K562 (cell line): ENCODE data around the gene POT1. TPM values are rescaled to one million over a fixed set of nuclear protein-coding genes. Genes with fewer than 3 reads are reported as not detected.

ENCODE experiments used
- E4F1 ChIP-seq: fragments of 250-450 bp; sonication (Bioruptor Pico); IDR thresholded peaks from 2 replicates; pipeline ENCODE4 v1.5.0; 2021; ENCODE audit warnings: mild to moderate bottlenecking, borderline replicate concordance
- EWSR1 ChIP-seq: fragments of 450-650 bp; IDR thresholded peaks from 2 replicates; pipeline ENCODE4 v1.6.1; 2018; ENCODE audit warnings: borderline replicate concordance, mild to moderate bottlenecking, low read depth, moderate library complexity; ENCODE audit not compliant: partially characterized antibody
- LCOR ChIP-seq: sonication (generic); formaldehyde crosslinking; IDR thresholded peaks from 2 replicates; pipeline ENCODE4 v1.8.0; 2022; ENCODE audit warnings: mild to moderate bottlenecking, missing genetic modification reagents
- NBN ChIP-seq: fragments of 450-650 bp; IDR thresholded peaks from 2 replicates; pipeline ENCODE4 v1.6.1; 2016; ENCODE audit warnings: low read depth, mild to moderate bottlenecking
- NCOA2 ChIP-seq, 2 experiments: fragments of 450-650 bp; IDR thresholded peaks; 2 replicates each; pipeline ENCODE4 v1.6.1; 2018; ENCODE audit warnings: mild to moderate bottlenecking in 2 of 2, moderate library complexity in 1 of 2; ENCODE audit not compliant: partially characterized antibody in 2 of 2
- NFATC3 ChIP-seq: fragments of 450-650 bp; IDR thresholded peaks from 2 replicates; pipeline ENCODE4 v1.6.1; 2017; ENCODE audit warnings: mild to moderate bottlenecking
- REST ChIP-seq, 2 experiments: fragments of 450-650 bp; formaldehyde crosslinking in 1 of 2; IDR thresholded peaks; 2 replicates each; pipeline versions ENCODE4 v1.4.0 to v1.6.1; 2014 to 2020; ENCODE audit warnings: mild to moderate bottlenecking in 2 of 2, borderline replicate concordance in 1 of 2, low read depth in 1 of 2
- RFX1 ChIP-seq: fragments of 450-650 bp; IDR thresholded peaks from 2 replicates; pipeline ENCODE4 v1.6.1; 2016; ENCODE audit warnings: mild to moderate bottlenecking, moderate library complexity
- SIRT6 ChIP-seq: IDR thresholded peaks from one replicate; pipeline ENCODE4 v1.6.1; 2012; ENCODE audit warnings: low read depth, mild to moderate bottlenecking, control low read depth, inconsistent platforms, low read length, moderate library complexity
- TFE3 ChIP-seq: fragments of 450-650 bp; formaldehyde crosslinking; IDR thresholded peaks from 2 replicates; pipeline ENCODE4 v1.4.0; 2020; ENCODE audit warnings: mild to moderate bottlenecking, mixed read lengths
- ZNF384 ChIP-seq: IDR thresholded peaks from 2 replicates; pipeline ENCODE4 v1.6.1; 2012; ENCODE audit warnings: low read depth, low read length, improper control_type of control experiment
- polyA plus RNA-seq, 8 experiments: library from polyadenylated mRNA; depleted of rRNA in 4 of 8; stranded (reverse) in 5 of 8; unstranded in 3 of 8; fragments of >200 nt; fragmentation: Nextera tagmentation in 2 of 8; fragmentation: Illumina TruSeq in 1 of 8; extraction: Ambion mirVana in 2 of 8; extraction: Trizol in 1 of 8; gene quantifications; 2 replicates each; pipeline versions ENCODE4 v1.2.1 to v1.2.3, GENCODE V29; 2011 to 2014; ENCODE audit warnings: inconsistent platforms in 1 of 8, missing spikeins in 1 of 8
- total RNA-seq, 7 experiments: library from RNA; depleted of rRNA in 6 of 7; stranded (reverse); fragments of >200 nt in 6 of 7; fragmentation: Illumina TruSeq in 2 of 7; extraction: Trizol in 2 of 7; gene quantifications; 2 replicates each; pipeline versions ENCODE4 v1.2.1 to v1.2.3, GENCODE V29; 2011 to 2021; ENCODE audit warnings: low replicate concordance in 1 of 7
- TF ChIP-seq, protein P1 (sequence below): fragments of 200-800 bp; sonication (Bioruptor generic); IDR thresholded peaks from 2 replicates; pipeline ENCODE4 v1.6.1; 2017; ENCODE audit warnings: missing genetic modification characterization, missing compliant biosample characterization

POT1 gene
- total and polyA plus RNA-seq, 9 of the 15 experiments (the other 6 are each of a cell fraction or from before 2014, with no cell fraction given) = 37.9 to 140 (median 63.6) TPM

DNA sequence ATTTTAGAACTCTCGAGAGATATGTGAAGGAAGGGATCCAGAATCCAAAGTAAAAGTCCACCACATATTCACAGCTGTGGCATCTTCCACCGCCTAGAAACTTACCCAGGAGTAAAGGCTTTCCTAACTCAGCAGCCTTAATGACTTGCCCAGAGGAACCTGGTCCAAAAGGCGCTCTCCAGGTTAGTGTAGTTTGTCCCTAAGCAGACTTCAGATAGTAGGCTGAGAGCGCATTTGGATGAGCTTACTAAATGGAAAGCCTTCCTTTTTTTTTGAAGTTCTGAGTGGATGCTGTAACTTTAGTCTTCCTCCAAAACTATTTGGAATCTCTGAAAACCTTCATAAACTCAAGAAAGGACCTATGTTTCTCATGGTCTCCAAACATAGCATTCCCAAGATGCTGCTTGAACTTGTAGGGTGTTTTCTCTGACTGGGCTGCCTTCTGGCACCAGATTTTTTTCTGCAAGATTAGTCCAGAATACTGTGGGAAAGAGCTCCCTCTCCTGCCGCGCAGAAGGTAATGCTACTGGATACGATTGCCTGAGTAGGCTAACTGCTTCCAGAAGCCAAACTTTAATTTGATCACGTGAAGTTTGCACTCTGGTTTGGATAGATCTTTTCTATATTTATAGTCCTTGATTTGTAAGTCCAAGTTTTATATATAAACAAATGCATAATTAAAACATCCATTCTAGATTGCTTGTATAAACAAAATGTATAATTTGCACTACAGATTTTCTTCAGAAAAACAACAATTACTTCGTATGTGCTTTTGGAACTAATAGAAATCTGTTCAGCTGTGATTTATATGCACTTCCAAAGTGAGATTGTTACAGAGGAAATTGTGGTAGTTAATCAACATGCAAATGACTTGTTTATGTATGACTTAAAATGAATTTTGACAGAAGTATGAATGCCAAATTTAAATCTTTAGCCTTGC, 144.5 kb downstream of the POT1 start (continued):
- TF ChIP-seq TFE3 (CRISPR knock-in tag) = peak; percentile 10; the same call in 1 of the 2 replicates
- 0 out of 2 replicates have a peak, but pooled peaks have one; percentile 37 for TF ChIP-seq LCOR (CRISPR knock-in tag)
- no peak for TF ChIP-seq EWSR1
- peak; percentile 90 for TF ChIP-seq ZNF384
- TF ChIP-seq, protein P1, sequence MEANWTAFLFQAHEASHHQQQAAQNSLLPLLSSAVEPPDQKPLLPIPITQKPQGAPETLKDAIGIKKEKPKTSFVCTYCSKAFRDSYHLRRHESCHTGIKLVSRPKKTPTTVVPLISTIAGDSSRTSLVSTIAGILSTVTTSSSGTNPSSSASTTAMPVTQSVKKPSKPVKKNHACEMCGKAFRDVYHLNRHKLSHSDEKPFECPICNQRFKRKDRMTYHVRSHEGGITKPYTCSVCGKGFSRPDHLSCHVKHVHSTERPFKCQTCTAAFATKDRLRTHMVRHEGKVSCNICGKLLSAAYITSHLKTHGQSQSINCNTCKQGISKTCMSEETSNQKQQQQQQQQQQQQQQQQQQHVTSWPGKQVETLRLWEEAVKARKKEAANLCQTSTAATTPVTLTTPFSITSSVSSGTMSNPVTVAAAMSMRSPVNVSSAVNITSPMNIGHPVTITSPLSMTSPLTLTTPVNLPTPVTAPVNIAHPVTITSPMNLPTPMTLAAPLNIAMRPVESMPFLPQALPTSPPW (CRISPR knock-in tag) = no peak
- peak; percentile 76 for TF ChIP-seq REST (IDR thresholded peaks at IDR 0.05; ENCODE audit: borderline replicate concordance)
- TF ChIP-seq REST (CRISPR knock-in tag; IDR thresholded peaks at IDR 0.05; ENCODE audit: low read depth) = no peak
- TF ChIP-seq RFX1 = no peak
- no peak for TF ChIP-seq SIRT6
- TF ChIP-seq E4F1 (CRISPR knock-in tag) = no peak
- TF ChIP-seq NBN = no peak
- TF ChIP-seq NCOA2 (IDR thresholded peaks at IDR 0.05; ENCODE audit: partially characterized antibody in 2 of 2) = peak in 1 of 2 experiments; percentile 17
- no peak for TF ChIP-seq NFATC3
